ENCODE data around the gene KLHL2. TPM values are rescaled to one million over a fixed set of nuclear protein-coding genes. Genes with fewer than 3 reads are reported as not detected.

KLHL2 gene
- total RNA-seq, 2 donors from 2014 or later: 9.1 to 17.1 TPM

DNA sequence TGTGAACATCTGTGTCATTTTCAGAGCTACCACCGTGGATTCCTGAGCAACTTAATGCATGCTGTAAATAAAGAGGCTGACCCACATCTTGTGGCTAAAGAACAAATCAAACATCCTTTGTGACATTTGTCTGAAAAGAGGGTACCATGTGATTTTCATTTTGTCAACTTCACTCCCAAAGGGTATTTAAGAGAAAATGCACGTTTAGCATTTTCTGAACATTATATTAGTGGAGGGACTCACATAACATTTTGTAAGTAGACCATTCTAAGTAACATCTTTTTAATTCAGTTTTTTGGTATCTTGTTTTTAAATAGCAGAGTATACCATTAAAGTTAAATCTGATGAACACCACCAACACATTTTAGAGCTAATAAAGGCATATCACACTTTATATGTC lies 154.4 kb downstream of the KLHL2 start:
- Histone ChIP-seq H3K9me3 (no peaks in the 10 kb centered on the region), H3K4me3 (no peak overlapping the region), H3K27me3 (no peaks in the 10 kb centered on the region), H3K4me1 (no peaks in the 10 kb centered on the region), H3K36me3 (replicated peaks in 1 of 2; ENCODE audit: insufficient read depth in 1 of 2, low read depth in 2 of 2) (no peaks in the 10 kb centered on the region), H3K27ac (no peak overlapping the region)
- intact Hi-C loops (cut with DNase I): no loop called here
- 68 to 71% methylated on average over 2 of the region's 2 CpGs for WGBS, 2 donors
- ATAC-seq (no peak), DNase-seq (no peak)
- TF ChIP-seq, protein P1, sequence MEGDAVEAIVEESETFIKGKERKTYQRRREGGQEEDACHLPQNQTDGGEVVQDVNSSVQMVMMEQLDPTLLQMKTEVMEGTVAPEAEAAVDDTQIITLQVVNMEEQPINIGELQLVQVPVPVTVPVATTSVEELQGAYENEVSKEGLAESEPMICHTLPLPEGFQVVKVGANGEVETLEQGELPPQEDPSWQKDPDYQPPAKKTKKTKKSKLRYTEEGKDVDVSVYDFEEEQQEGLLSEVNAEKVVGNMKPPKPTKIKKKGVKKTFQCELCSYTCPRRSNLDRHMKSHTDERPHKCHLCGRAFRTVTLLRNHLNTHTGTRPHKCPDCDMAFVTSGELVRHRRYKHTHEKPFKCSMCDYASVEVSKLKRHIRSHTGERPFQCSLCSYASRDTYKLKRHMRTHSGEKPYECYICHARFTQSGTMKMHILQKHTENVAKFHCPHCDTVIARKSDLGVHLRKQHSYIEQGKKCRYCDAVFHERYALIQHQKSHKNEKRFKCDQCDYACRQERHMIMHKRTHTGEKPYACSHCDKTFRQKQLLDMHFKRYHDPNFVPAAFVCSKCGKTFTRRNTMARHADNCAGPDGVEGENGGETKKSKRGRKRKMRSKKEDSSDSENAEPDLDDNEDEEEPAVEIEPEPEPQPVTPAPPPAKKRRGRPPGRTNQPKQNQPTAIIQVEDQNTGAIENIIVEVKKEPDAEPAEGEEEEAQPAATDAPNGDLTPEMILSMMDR (IDR thresholded peaks at IDR 0.05): no peak
- TF ChIP-seq POLR2A (IDR thresholded peaks at IDR 0.05): no peak

GRCh38 chr4:165364452-165365080 lies 157.2 kb downstream of the KLHL2 start:
- H3K27ac ChIP-seq: no peak overlapping the region

DNA sequence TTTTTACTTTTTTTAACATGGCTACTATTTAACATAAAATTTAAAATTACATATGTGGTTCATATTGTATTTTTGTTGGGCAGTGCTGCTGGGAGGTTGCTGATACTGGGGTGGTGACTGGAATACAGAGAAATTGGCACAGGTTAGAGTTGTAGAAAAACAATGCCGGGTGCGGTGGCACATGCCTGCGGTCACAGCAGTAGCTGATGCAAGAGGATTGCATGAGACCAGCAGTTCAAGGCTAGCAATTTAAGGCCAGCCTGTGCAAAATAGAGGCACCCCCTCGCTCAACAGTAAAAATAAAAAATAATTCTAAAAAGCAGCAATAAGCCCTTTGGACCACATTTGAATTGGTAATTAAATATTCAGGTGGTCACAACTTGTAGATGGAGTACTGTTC lies 159.7 kb downstream of the KLHL2 start:
- no peaks in the 10 kb centered on the region for H3K4me1 ChIP-seq
- ATAC-seq: no peak
- TF ChIP-seq, protein P1 (IDR thresholded peaks at IDR 0.05): no peak
- no peak for TF ChIP-seq POLR2A (IDR thresholded peaks at IDR 0.05)
- H3K4me3 ChIP-seq: no peak overlapping the region
- no peaks in the 10 kb centered on the region for H3K36me3 ChIP-seq (replicated peaks in 1 of 2; ENCODE audit: insufficient read depth in 1 of 2, low read depth in 2 of 2)
- intact Hi-C loops (cut with DNase I): no loop called here
- no peaks in the 10 kb centered on the region for H3K9me3 ChIP-seq
- H3K27ac ChIP-seq: no peak overlapping the region
- 57 to 76% methylated on average over 4 of the region's 4 CpGs for WGBS, 2 donors
- H3K27me3 ChIP-seq: no peaks in the 10 kb centered on the region
- no peak for DNase-seq

More at GRCh38 chr4:165364452-165365080, 157.2 kb downstream of the KLHL2 start:
- Histone ChIP-seq H3K36me3 (replicated peaks in 1 of 2; ENCODE audit: insufficient read depth in 1 of 2, low read depth in 2 of 2) (no peaks in the 10 kb centered on the region), H3K9me3 (no peaks in the 10 kb centered on the region), H3K4me3 (no peak overlapping the region), H3K27me3 (no peaks in the 10 kb centered on the region), H3K4me1 (no peaks in the 10 kb centered on the region)
- no peak for DNase-seq
- intact Hi-C loops (cut with DNase I): no loop called here
- ATAC-seq: no peak
- 66 to 71% methylated on average over 2 of the region's 2 CpGs for WGBS, 2 donors
- TF ChIP-seq, protein P1 (IDR thresholded peaks at IDR 0.05): no peak
- TF ChIP-seq POLR2A (IDR thresholded peaks at IDR 0.05): no peak

DNA sequence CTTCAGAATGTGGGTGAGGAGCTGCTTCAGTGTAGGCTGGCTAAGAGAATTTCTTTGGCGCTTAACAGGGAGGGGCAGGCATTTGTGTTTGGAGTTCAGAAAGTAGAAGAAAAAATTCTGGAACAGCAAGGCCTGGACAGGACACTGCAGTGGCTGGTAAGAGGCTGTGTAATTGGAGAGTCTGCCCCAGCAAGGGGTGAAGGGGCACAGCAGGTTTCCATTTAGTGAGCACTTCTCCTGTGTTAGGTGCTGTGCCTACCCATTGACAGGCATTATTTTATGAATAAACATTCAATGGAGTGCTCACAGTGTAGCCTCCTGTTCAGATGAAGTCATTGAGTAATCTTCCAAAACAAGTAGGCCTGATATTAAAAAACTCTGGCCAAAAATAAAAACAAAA lies 160.8 kb downstream of the KLHL2 start:
- Histone ChIP-seq H3K4me1 (no peaks in the 10 kb centered on the region), H3K36me3 (replicated peaks in 1 of 2; ENCODE audit: insufficient read depth in 1 of 2, low read depth in 2 of 2) (no peaks in the 10 kb centered on the region), H3K27ac (no peak overlapping the region), H3K4me3 (no peak overlapping the region), H3K27me3 (no peaks in the 10 kb centered on the region), H3K9me3 (no peaks in the 10 kb centered on the region)
- no peak for ATAC-seq
- TF ChIP-seq POLR2A (IDR thresholded peaks at IDR 0.05): no peak
- TF ChIP-seq, protein P1 (IDR thresholded peaks at IDR 0.05): no peak
- 63 to 85% methylated on average over 1 of the region's 1 CpG for WGBS, 2 donors
- intact Hi-C loops (cut with DNase I): no loop called here
- DNase-seq: no peak

GRCh38 chr4:165368567-165368966 lies 161.2 kb downstream of the KLHL2 start:
- DNase-seq: no peak
- Histone ChIP-seq H3K36me3 (replicated peaks in 1 of 2; ENCODE audit: insufficient read depth in 1 of 2, low read depth in 2 of 2) (no peaks in the 10 kb centered on the region), H3K4me1 (no peaks in the 10 kb centered on the region), H3K27ac (no peak overlapping the region), H3K9me3 (no peaks in the 10 kb centered on the region), H3K27me3 (no peaks in the 10 kb centered on the region), H3K4me3 (no peak overlapping the region)
- 95 to 96% methylated on average over 1 of the region's 1 CpG for WGBS, 2 donors
- intact Hi-C loops (cut with DNase I): no loop called here
- ATAC-seq: no peak
- TF ChIP-seq, protein P1 (IDR thresholded peaks at IDR 0.05): no peak
- no peak for TF ChIP-seq POLR2A (IDR thresholded peaks at IDR 0.05)

All from body of pancreas (tissue), 4 donors.